ENCODE data around the gene MPRIP. TPM values are rescaled to one million over a fixed set of nuclear protein-coding genes. Genes with fewer than 3 reads are reported as not detected.

The MPRIP gene
- total and polyA plus RNA-seq, 4 donors, result 121 to 342 (median 175) TPM

DNA sequence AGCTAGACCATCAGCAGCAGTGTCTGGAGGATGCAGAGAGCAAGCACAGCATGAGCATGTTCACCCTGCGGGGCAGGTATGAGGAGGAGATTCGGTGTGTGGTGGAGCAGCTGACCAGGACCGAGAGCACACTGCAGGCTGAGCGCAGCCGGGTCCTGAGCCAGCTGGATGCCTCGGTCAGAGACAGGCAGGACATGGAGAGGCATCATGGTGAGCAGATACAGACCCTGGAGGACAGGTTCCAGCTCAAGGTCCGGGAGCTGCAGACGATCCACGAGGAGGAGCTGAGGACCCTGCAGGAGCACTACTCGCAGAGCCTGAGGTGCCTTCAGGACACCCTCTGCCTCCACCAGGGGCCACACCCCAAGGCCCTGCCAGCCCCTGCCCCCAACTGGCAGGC lies 125.1 kb downstream of the MPRIP start:
- DNase-seq, result no peak
- Histone ChIP-seq H3K9ac (ENCODE audit: insufficient read depth in 1 of 2, low read length in 2 of 2) (no peak overlapping the region), H3K27me3 (ENCODE audit: control insufficient read depth in 3 of 3, insufficient read depth in 3 of 3, low read length in 2 of 3) (no peaks in the 10 kb centered on the region), H3K27ac (ENCODE audit: low read depth in 1 of 2, low read length in 1 of 2) (no peak overlapping the region), H3K4me3 (no peak overlapping the region), H3K9me3 (ENCODE audit: control insufficient read depth in 4 of 4, insufficient read depth in 3 of 4, low read length in 3 of 4) (no peaks in the 10 kb centered on the region), H3K4me1 (ENCODE audit: control insufficient read depth in 5 of 5, insufficient read depth in 5 of 5, low read length in 5 of 5) (peaks cover 0 to 14% (median 9%) of the 10 kb centered on the region in 5 donors), H3K36me3 (ENCODE audit: control insufficient read depth in 4 of 4, insufficient read depth in 4 of 4, low read length in 4 of 4) (peaks cover 13 to 62% (median 57%) of the 10 kb centered on the region in 4 donors)
- 97 to 99% methylated on average over 10 of the region's 10 CpGs for WGBS, 2 donors
- TF ChIP-seq, protein P1, sequence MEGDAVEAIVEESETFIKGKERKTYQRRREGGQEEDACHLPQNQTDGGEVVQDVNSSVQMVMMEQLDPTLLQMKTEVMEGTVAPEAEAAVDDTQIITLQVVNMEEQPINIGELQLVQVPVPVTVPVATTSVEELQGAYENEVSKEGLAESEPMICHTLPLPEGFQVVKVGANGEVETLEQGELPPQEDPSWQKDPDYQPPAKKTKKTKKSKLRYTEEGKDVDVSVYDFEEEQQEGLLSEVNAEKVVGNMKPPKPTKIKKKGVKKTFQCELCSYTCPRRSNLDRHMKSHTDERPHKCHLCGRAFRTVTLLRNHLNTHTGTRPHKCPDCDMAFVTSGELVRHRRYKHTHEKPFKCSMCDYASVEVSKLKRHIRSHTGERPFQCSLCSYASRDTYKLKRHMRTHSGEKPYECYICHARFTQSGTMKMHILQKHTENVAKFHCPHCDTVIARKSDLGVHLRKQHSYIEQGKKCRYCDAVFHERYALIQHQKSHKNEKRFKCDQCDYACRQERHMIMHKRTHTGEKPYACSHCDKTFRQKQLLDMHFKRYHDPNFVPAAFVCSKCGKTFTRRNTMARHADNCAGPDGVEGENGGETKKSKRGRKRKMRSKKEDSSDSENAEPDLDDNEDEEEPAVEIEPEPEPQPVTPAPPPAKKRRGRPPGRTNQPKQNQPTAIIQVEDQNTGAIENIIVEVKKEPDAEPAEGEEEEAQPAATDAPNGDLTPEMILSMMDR (IDR thresholded peaks at IDR 0.05; ENCODE audit: control extremely low read depth, extremely low read depth), result no peak
- ATAC-seq (ENCODE audit: insufficient read depth, low FRiP score), result no peak

DNA sequence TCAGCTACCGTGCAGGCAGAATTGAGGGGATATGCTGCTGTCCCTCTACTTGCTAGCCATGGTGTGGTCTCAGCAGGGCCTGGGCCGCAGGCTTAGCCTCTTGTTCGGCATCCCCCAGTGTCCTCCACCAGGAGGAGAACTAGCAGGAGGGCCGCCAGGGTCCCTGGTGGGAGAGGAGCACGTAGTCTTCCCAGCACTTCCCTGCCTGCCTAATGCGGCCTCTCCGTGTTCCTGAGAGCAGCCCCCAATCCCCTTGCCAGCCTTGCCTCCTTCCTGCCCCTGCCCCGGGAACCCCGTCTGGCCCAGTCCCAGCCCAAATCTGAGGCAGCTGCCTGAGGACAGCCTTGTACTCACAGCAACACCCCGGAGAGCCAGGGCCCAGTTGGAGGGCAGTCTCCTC lies 125.7 kb downstream of the MPRIP start:
- no peak for ATAC-seq (ENCODE audit: insufficient read depth, low FRiP score)
- TF ChIP-seq, protein P1 (IDR thresholded peaks at IDR 0.05; ENCODE audit: control extremely low read depth, extremely low read depth), result no peak
- Histone ChIP-seq H3K27ac (ENCODE audit: low read depth in 1 of 2, low read length in 1 of 2) (no peak overlapping the region), H3K36me3 (ENCODE audit: control insufficient read depth in 4 of 4, insufficient read depth in 4 of 4, low read length in 4 of 4) (peaks cover 14 to 64% (median 58%) of the 10 kb centered on the region in 4 donors), H3K9ac (ENCODE audit: insufficient read depth in 1 of 2, low read length in 2 of 2) (no peak overlapping the region), H3K27me3 (ENCODE audit: control insufficient read depth in 3 of 3, insufficient read depth in 3 of 3, low read length in 2 of 3) (no peaks in the 10 kb centered on the region), H3K4me1 (ENCODE audit: control insufficient read depth in 5 of 5, insufficient read depth in 5 of 5, low read length in 5 of 5) (peaks cover 0 to 14% (median 9%) of the 10 kb centered on the region in 5 donors), H3K4me3 (no peak overlapping the region), H3K9me3 (ENCODE audit: control insufficient read depth in 4 of 4, insufficient read depth in 3 of 4, low read length in 3 of 4) (no peaks in the 10 kb centered on the region)
- WGBS, 2 donors, result 95 to 97% methylated on average over 10 of the region's 10 CpGs
- no peak for DNase-seq

DNA sequence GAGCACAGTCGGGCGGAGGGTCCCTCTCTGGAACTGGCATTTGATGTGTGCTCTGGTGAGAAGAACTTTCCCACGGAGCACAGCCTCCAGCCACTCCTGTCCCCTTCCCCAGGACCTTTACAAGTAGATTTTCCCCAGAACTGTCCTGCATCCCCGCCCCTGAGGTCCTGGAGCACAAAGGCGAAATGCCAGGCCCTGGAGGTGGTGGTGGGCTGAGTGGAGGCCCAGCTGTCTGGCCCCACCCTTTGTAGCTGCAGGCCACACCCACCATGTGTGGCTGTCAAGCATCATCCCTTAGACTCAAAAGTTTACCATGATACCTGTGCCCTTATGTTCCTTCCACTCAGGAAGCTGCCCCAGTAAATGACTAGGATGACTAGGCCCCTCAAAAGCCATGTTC lies 126.1 kb downstream of the MPRIP start:
- Histone ChIP-seq H3K9ac (ENCODE audit: insufficient read depth in 1 of 2, low read length in 2 of 2) (no peak overlapping the region), H3K27ac (ENCODE audit: low read depth in 1 of 2, low read length in 1 of 2) (no peak overlapping the region), H3K9me3 (ENCODE audit: control insufficient read depth in 4 of 4, insufficient read depth in 3 of 4, low read length in 3 of 4) (no peaks in the 10 kb centered on the region), H3K36me3 (ENCODE audit: control insufficient read depth in 4 of 4, insufficient read depth in 4 of 4, low read length in 4 of 4) (peaks cover 18 to 66% (median 58%) of the 10 kb centered on the region in 4 donors), H3K4me1 (ENCODE audit: control insufficient read depth in 5 of 5, insufficient read depth in 5 of 5, low read length in 5 of 5) (peaks cover 0 to 14% (median 9%) of the 10 kb centered on the region in 5 donors), H3K27me3 (ENCODE audit: control insufficient read depth in 3 of 3, insufficient read depth in 3 of 3, low read length in 2 of 3) (no peaks in the 10 kb centered on the region), H3K4me3 (no peak overlapping the region)
- DNase-seq (no peak), ATAC-seq (ENCODE audit: insufficient read depth, low FRiP score) (no peak)
- WGBS, 2 donors, result 92 to 93% methylated on average over 5 of the region's 5 CpGs
- TF ChIP-seq, protein P1 (IDR thresholded peaks at IDR 0.05; ENCODE audit: control extremely low read depth, extremely low read depth), result no peak

DNA sequence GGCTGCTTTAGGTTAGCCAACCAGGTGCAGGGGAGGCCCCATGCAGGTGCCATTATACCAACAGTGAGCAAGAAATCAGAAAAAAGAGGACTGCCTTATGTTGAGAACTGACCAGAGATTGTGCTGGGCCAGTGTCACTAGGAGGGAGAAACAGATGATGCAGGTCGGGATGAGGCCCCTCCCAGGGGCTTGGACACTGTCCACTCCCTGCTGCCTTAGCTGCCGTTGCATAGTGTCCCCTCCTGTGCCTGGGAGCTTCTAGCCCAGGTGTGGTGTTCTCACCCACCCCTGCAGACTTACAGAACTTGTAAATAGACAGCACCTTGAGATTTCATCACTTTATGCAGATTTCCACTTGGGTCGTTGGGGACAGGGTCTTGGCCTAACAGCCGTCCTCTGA lies 127.1 kb downstream of the MPRIP start:
- peaks cover 20 to 70% (median 64%) of the 10 kb centered on the region in 4 donors for H3K36me3 ChIP-seq (ENCODE audit: control insufficient read depth in 4 of 4, insufficient read depth in 4 of 4, low read length in 4 of 4)
- WGBS, 2 donors, result 87 to 89% methylated on average over 4 of the region's 4 CpGs
- H3K4me3 ChIP-seq, result no peak overlapping the region
- H3K9me3 ChIP-seq (ENCODE audit: control insufficient read depth in 4 of 4, insufficient read depth in 3 of 4, low read length in 3 of 4), result no peaks in the 10 kb centered on the region
- no peak overlapping the region for H3K9ac ChIP-seq (ENCODE audit: insufficient read depth in 1 of 2, low read length in 2 of 2)
- H3K27me3 ChIP-seq (ENCODE audit: control insufficient read depth in 3 of 3, insufficient read depth in 3 of 3, low read length in 2 of 3), result no peaks in the 10 kb centered on the region
- TF ChIP-seq, protein P1 (IDR thresholded peaks at IDR 0.05; ENCODE audit: control extremely low read depth, extremely low read depth), result no peak
- no peak for ATAC-seq (ENCODE audit: insufficient read depth, low FRiP score)
- no peak overlapping the region for H3K27ac ChIP-seq (ENCODE audit: low read depth in 1 of 2, low read length in 1 of 2)
- H3K4me1 ChIP-seq (ENCODE audit: control insufficient read depth in 5 of 5, insufficient read depth in 5 of 5, low read length in 5 of 5), result peaks cover 0 to 14% (median 9%) of the 10 kb centered on the region in 5 donors
- DNase-seq, result no peak

Data from lung (tissue), 12 donors.